GM12875 (cell line): ENCODE measurements around the gene B4GALNT3.

Source experiments
- H3K4me3 ChIP-seq: one replicate; pipeline ENCODE4 v1.5.1; 2011; ENCODE audit warnings: low read depth, low read length, control low read depth
- CTCF ChIP-seq: IDR thresholded peaks from 2 replicates; pipeline ENCODE4 v1.5.1; 2011; ENCODE audit warnings: low read depth, mild to moderate bottlenecking, control low read depth, inconsistent platforms, low read length, moderate library complexity, borderline replicate concordance; ENCODE audit not compliant: insufficient read depth

The B4GALNT3 gene

GRCh38 chr12:467591-467990 is 7.9 kb downstream of the B4GALNT3 start:
- H3K4me3 ChIP-seq: no peak overlapping the region
- no peak for TF ChIP-seq CTCF

GRCh38 chr12:468671-469389 is 9.1 kb downstream of the B4GALNT3 start:
- TF ChIP-seq CTCF: no peak
- H3K4me3 ChIP-seq: no peak overlapping the region

GRCh38 chr12:470133-470532 is 10.4 kb downstream of the B4GALNT3 start:
- TF ChIP-seq CTCF: no peak
- no peak overlapping the region for H3K4me3 ChIP-seq

GRCh38 chr12:473198-473597 is 13.5 kb downstream of the B4GALNT3 start:
- no peak overlapping the region for H3K4me3 ChIP-seq
- no peak for TF ChIP-seq CTCF

- TF ChIP-seq CTCF: no peak
- H3K4me3 ChIP-seq: no peak overlapping the region
These were observed 14.3 kb downstream of the B4GALNT3 start for GRCh38 chr12:473863-474577.

GRCh38 chr12:475286-475685 is 15.5 kb downstream of the B4GALNT3 start:
- no peak overlapping the region for H3K4me3 ChIP-seq
- TF ChIP-seq CTCF: no peak

GRCh38 chr12:479161-479560 is 19.4 kb downstream of the B4GALNT3 start:
- no peak for TF ChIP-seq CTCF
- H3K4me3 ChIP-seq: no peak overlapping the region
